Transverse colon (tissue), 4 donors: ENCODE measurements around the gene FAM83D. TPM values are rescaled to one million over a fixed set of nuclear protein-coding genes. Genes with fewer than 3 reads are reported as not detected.

Source experiments
- DNase-seq: peaks from one replicate; pipeline ENCODE4 v3.0.0-alpha.2; 2019
- H3K27ac ChIP-seq, 4 donors: fragments of 200-600 bp; sonication (generic); 2 replicates each; pipeline ENCODE4 v1.5.1; 2016 to 2018; ENCODE audit warnings: inconsistent platforms in 4 of 4
- H3K27me3 ChIP-seq: fragments of 200-600 bp; sonication (generic); 2 replicates; pipeline ENCODE4 v1.5.1; 2017; ENCODE audit warnings: inconsistent platforms
- H3K36me3 ChIP-seq, 4 donors: fragments of 200-600 bp; sonication (generic); 2 replicates each; pipeline ENCODE4 v1.5.1; 2017 to 2019; ENCODE audit warnings: inconsistent platforms in 4 of 4
- H3K4me1 ChIP-seq, 4 donors: fragments of 200-600 bp; sonication (generic); 2 replicates each; pipeline ENCODE4 v1.5.1; 2017 to 2020; ENCODE audit warnings: inconsistent platforms in 4 of 4
- H3K4me3 ChIP-seq, 4 donors: fragments of 200-600 bp; sonication (generic); 1 replicate in 1 of 4; 2 replicates in 3 of 4; pipeline versions ENCODE4 v1.5.1 to v1.6.1; 2017 to 2019; ENCODE audit warnings: inconsistent platforms in 4 of 4
- H3K9me3 ChIP-seq, 2 donors: fragments of 200-600 bp; sonication (generic); 2 replicates each; pipeline ENCODE4 v1.5.1; 2017 to 2019; ENCODE audit warnings: inconsistent platforms in 2 of 2
- EP300 ChIP-seq: sonication (generic); formaldehyde crosslinking; IDR thresholded peaks from one replicate; pipeline ENCODE4 v1.6.1; 2017; ENCODE audit warnings: antibody characterized with exemption, low read depth
- POLR2A ChIP-seq: fragments of 450-650 bp; IDR thresholded peaks from one replicate; pipeline ENCODE4 v1.6.1; 2016; ENCODE audit warnings: antibody characterized with exemption, mild to moderate bottlenecking, moderate library complexity
- POLR2AphosphoS5 ChIP-seq, 3 donors: sonication (generic); formaldehyde crosslinking; IDR thresholded peaks; one replicate each; pipeline ENCODE4 v1.6.1; 2016; ENCODE audit warnings: antibody characterized with exemption in 3 of 3
- WGBS, 2 donors: methylation state at CpG; one replicate each; pipeline ENCODE4 v1.1.5; 2018; ENCODE audit warnings: low coverage in 1 of 2; 5-methylcytosine and 5-hydroxymethylcytosine counted together
- in situ Hi-C, 4 donors: fragments of 200-750 bp; cut with MboI; loops; one replicate each; pipeline versions ENCODE4 v1.15.0 to v1.15.1; 2017; ENCODE audit warnings: low sequenced_read_pairs in 3 of 4, low pct_ligation_motif_present in 1 of 4, low pct_unique_long_range_greater_than_20kb in 1 of 4
- intact Hi-C: fragments of 100-400 bp; cut with DNase I; formaldehyde crosslinking; loops from one replicate; pipeline ENCODE4 v1.15.1; 2023; ENCODE audit warnings: low total_unique reads
- total RNA-seq, 4 donors: library from RNA; depleted of rRNA; stranded (reverse); fragments of >200 nt; gene quantifications; one replicate each; pipeline ENCODE4 v1.1.0, GENCODE V29; 2016
- TF ChIP-seq, protein P1 (sequence below), 5 experiments: fragments of 200-600 bp in 3 of 5; fragments of 450-650 bp in 2 of 5; sonication (generic) in 3 of 5; IDR thresholded peaks; 1 replicate in 2 of 5; 2 replicates in 3 of 5; pipeline ENCODE4 v1.5.1; 2016 to 2017; ENCODE audit warnings: antibody characterized with exemption in 5 of 5, inconsistent platforms in 3 of 5, mild to moderate bottlenecking in 2 of 5, moderate library complexity in 1 of 5

Gene FAM83D
- total RNA-seq, 4 donors from 2014 or later, result 7.2 to 42.3 (median 19.6) TPM

DNA sequence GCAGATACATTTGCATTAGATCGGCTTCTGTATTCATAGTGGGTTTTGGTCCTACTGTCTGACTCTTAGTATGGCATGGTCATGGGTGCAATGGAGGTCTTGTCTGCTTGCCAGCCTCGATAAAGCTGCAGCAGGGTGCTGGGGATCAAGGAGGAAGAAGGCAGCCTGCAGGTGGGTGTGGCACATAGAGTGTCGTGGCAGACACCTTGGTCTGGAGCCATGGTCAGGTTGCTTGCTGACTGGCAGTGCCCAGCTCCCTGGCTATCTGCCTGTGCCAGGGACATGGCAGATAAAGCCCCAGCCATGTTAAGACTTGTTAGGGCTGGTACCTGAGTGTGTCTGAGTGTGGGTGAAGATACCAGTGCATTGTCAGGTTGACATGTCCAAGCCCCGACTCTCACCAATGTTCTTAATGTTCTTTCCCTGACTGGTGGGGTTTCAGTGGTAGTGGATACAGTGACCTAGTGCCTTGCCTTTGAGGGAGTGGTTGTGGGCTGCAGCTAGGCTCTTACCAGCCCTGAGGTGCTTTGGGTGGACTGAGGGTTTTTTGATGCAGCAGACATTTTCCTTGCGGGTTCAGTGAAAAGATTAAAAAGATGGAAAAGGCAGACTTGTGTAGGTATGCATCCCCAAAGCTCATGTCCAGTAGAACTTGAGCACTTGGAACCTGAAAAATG is 1.8 kb downstream of the FAM83D start:
- H3K27me3 ChIP-seq, result no peaks in the 10 kb centered on the region
- WGBS, 2 donors, result 53% methylated on average over 5 of the region's 5 CpGs; no CpG with 5 or more reads in 1 of the 2 donors
- peaks cover 0 to 24% (median 4%) of the 10 kb centered on the region in 4 donors for H3K4me1 ChIP-seq
- DNase-seq, result peak; percentile 51
- no peaks in the 10 kb centered on the region for H3K9me3 ChIP-seq
- TF ChIP-seq POLR2AphosphoS5 (IDR thresholded peaks at IDR 0.05), result no peak
- TF ChIP-seq EP300, result no peak
- TF ChIP-seq, protein P1, sequence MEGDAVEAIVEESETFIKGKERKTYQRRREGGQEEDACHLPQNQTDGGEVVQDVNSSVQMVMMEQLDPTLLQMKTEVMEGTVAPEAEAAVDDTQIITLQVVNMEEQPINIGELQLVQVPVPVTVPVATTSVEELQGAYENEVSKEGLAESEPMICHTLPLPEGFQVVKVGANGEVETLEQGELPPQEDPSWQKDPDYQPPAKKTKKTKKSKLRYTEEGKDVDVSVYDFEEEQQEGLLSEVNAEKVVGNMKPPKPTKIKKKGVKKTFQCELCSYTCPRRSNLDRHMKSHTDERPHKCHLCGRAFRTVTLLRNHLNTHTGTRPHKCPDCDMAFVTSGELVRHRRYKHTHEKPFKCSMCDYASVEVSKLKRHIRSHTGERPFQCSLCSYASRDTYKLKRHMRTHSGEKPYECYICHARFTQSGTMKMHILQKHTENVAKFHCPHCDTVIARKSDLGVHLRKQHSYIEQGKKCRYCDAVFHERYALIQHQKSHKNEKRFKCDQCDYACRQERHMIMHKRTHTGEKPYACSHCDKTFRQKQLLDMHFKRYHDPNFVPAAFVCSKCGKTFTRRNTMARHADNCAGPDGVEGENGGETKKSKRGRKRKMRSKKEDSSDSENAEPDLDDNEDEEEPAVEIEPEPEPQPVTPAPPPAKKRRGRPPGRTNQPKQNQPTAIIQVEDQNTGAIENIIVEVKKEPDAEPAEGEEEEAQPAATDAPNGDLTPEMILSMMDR (IDR thresholded peaks at IDR 0.05), result no peak
- TF ChIP-seq POLR2A, result no peak
- intact Hi-C loops (loop anchor here (5.0 kb wide), 1 partner anchor 114 kb away; no protein-coding TSS in a partner anchor), in situ Hi-C loops (loop anchor here in 2 of 4 donors (10.0 kb wide), 1 partner anchor 117 kb away; no protein-coding TSS in a partner anchor)
- no peaks in the 10 kb centered on the region for H3K36me3 ChIP-seq
- peak overlapping the region in 3 of 4 donors; percentile 79 to 86 (median 84) for H3K27ac ChIP-seq
- peak overlapping the region in 2 of 4 donors; percentile 73 to 77 for H3K4me3 ChIP-seq

DNA sequence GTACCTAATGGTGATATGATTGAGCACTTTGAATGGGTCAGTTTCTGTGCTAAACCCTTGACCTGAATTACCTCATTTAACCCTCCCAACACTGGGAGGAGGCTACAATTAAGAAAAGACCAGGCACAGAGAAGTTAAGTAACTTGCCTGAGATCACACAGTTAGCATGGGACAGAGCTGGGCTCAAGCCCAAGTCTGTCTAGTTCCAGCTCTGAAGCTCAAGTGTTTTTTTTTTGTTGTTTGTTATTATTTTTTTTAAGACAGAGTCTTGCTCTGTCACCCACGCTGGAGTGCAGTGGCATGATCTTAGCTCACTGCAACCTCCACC is 4.0 kb downstream of the FAM83D start:
- no peak for DNase-seq
- Histone ChIP-seq H3K4me1 (peaks cover 0 to 24% (median 4%) of the 10 kb centered on the region in 4 donors), H3K27ac (peak overlapping the region in 3 of 4 donors; percentile 48 to 86 (median 84)), H3K36me3 (no peaks in the 10 kb centered on the region), H3K4me3 (no peak overlapping the region), H3K9me3 (no peaks in the 10 kb centered on the region), H3K27me3 (no peaks in the 10 kb centered on the region)
- TF ChIP-seq POLR2AphosphoS5 (IDR thresholded peaks at IDR 0.05) (peak in 1 of 3 donors; percentile 17), EP300 (no peak), POLR2A (no peak)
- TF ChIP-seq, protein P1 (IDR thresholded peaks at IDR 0.05), result no peak
- 65 to 80% methylated on average over 1 of the region's 1 CpG for WGBS, 2 donors
- intact Hi-C loops, result no loop called here
- in situ Hi-C loops, result no loop called here

DNA sequence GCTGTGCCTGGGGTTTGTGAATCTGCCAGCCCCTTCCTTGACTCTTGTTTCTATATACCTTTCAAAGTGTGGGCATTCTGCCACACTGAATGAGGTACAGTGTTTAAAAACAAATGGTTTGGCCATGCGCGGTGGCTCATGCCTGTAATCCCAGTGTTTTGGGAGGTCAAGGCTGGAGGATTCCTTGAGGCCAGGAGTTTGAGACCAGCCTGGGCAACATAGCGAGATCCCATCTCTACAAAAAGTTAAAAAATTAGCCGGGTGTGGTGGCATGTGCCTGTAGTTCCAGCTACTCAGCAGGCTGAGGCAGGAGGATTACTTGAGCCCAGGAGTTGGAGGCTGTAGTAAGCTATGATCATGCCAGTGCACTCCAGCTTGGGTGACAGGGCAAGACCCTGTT is 5.8 kb downstream of the FAM83D start:
- 96% methylated on average over 4 of the region's 4 CpGs; no CpG with 5 or more reads in 1 of the 2 donors for WGBS, 2 donors
- Histone ChIP-seq H3K4me1 (peaks cover 0 to 20% (median 2%) of the 10 kb centered on the region in 4 donors), H3K36me3 (no peaks in the 10 kb centered on the region), H3K9me3 (no peaks in the 10 kb centered on the region), H3K27me3 (no peaks in the 10 kb centered on the region), H3K4me3 (no peak overlapping the region), H3K27ac (peak overlapping the region in 3 of 4 donors; percentile 22 to 86 (median 48))
- in situ Hi-C loops (no loop called here), intact Hi-C loops (no loop called here)
- DNase-seq, result no peak
- TF ChIP-seq, protein P1 (IDR thresholded peaks at IDR 0.05), result no peak
- TF ChIP-seq POLR2AphosphoS5 (IDR thresholded peaks at IDR 0.05) (no peak), POLR2A (no peak), EP300 (no peak)

DNA sequence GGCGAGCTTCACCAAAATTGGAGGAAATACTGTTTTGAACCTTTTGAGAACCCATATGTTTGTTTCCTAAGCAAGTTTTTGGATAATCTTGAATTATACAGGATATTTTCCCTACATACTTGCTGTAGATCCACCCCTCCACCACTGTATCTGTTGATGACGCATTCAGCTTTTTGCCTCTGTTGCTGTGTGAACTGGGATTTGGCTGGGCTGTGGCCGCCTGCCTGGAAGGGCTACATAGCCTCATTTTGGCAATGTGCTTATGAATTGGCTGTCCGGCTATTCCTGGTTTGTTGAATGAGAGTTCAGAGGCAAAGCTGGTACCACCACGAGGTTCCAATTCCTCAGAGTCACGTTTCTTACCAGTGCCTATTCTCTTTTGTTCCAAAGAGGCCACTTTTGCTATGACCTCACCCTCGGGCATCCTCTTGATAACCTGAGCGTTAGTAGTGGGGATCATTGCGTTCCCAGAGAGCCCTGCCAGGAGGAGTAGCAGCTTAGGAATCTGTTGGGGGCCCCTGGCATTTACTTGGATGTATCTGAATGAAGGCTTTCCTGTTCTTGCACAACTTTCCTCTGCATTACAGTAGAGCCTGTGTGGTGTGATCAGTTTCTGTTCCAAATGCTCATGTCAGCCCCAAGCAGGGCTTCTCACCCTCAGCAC is 6.4 kb downstream of the FAM83D start:
- Histone ChIP-seq H3K4me3 (no peak overlapping the region), H3K27me3 (no peaks in the 10 kb centered on the region), H3K9me3 (no peaks in the 10 kb centered on the region), H3K27ac (peak overlapping the region in 3 of 4 donors; percentile 22 to 86 (median 48)), H3K4me1 (peaks cover 0 to 14% (median 1%) of the 10 kb centered on the region in 4 donors), H3K36me3 (no peaks in the 10 kb centered on the region)
- WGBS, 2 donors, result 79 to 90% methylated on average over 2 to 9 of the region's 9 CpGs
- in situ Hi-C loops, result no loop called here
- intact Hi-C loops, result no loop called here
- no peak for TF ChIP-seq POLR2A
- TF ChIP-seq, protein P1 (IDR thresholded peaks at IDR 0.05), result no peak
- TF ChIP-seq POLR2AphosphoS5 (IDR thresholded peaks at IDR 0.05), result no peak
- TF ChIP-seq EP300, result no peak
- no peak for DNase-seq
